NB4 (cell line): ENCODE measurements around the gene NDUFAF7.
A peak's percentile ranks its signal among the peaks of the same experiment; 100 is the strongest.

Experiments used
- DNase-seq: peaks from one replicate; pipeline ENCODE4 v3.0.0; 2010; ENCODE audit warnings: low read depth
- H3K4me3 ChIP-seq: one replicate; pipeline ENCODE4 v1.5.1; 2011; ENCODE audit warnings: mild to moderate bottlenecking, low read depth, low read length, moderate library complexity
- CTCF ChIP-seq: IDR thresholded peaks from one replicate; pipeline ENCODE4 v1.5.1; 2012; ENCODE audit warnings: low read depth, low read length
- MAX ChIP-seq: IDR thresholded peaks from 2 replicates; pipeline ENCODE4 v1.6.1; 2011; ENCODE audit warnings: low read depth, low read length
- MYC ChIP-seq: IDR thresholded peaks from 2 replicates; pipeline ENCODE4 v1.6.1; 2011; ENCODE audit warnings: low read depth, low read length
- POLR2A ChIP-seq: IDR thresholded peaks from 2 replicates; pipeline ENCODE4 v1.6.1; 2011; ENCODE audit warnings: mild to moderate bottlenecking; ENCODE audit not compliant: insufficient read length; ENCODE audit errors: extremely low read depth

Gene NDUFAF7

GRCh38 chr2:37268111-37268510, 36.7 kb downstream of the NDUFAF7 start:
- no peak for DNase-seq
- TF ChIP-seq MAX (no peak), CTCF (no peak), MYC (no peak), POLR2A (no peak)
- no peak overlapping the region for H3K4me3 ChIP-seq

DNA sequence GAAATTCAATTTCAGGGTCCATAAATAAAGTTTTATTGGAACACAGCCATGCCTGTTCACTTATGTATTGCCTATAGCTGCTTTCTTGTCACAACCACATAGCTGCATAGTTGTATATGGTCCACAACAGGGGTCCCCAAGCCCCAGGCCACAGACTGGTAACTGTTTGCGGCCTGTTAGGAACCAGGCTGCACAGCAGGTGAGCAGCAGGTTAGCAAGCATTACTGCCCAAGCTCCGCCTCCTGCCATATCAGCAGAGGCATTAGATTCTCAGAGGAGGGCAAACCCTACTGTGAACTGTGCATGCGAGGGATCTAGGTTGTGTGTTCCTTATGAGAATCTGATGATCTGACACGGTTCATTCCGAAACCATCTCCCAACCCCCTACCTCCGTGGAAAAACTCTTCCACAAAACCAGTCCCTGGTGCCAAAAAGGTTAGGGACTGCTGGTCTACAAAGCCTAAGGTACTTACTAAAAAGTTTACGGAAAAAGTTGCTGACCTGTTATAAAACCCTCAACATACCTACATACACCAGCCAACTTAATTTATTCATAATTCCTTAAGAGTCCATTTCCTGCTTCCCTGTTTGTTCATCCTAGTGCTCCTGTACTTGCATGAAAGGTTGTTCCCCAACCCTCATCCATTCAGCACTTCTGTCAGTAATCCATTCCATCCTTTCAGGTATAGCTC, 40.1 kb downstream of the NDUFAF7 start:
- TF ChIP-seq MAX (no peak), MYC (no peak), POLR2A (no peak), CTCF (no peak)
- no peak for DNase-seq
- H3K4me3 ChIP-seq = no peak overlapping the region

DNA sequence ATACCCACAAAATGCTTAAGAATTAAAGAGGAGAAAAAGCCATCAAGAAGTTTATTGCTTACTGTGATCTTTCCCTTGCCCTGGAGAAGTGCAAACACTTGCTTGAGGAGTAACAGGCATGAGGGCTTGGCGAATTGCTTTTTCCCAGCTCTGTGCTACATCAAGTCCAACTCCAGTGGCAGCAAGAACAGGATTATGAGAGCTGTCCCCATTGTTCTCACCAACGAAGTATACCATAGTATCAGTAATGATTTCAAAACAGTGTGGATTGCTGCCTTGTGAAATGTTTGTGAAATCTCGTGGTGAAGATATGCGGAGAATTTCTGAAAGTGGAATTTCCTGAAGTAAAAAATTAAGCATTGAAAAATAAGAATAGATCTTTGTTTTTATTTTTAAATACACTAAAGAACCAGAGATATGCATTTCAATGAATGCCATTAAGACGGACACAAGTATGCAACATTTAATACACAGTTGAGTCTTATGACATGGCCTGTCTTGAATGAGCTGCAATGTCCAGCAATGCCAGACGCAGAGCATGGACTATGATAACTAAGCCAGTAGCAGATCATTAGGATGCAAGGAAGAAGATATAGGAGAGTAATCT, 43.0 kb downstream of the NDUFAF7 start:
- TF ChIP-seq MYC (no peak), POLR2A (no peak), CTCF (no peak), MAX (no peak)
- no peak overlapping the region for H3K4me3 ChIP-seq
- peak; percentile 57 for DNase-seq

GRCh38 chr2:37276291-37276690, 44.8 kb downstream of the NDUFAF7 start:
- no peak for DNase-seq
- H3K4me3 ChIP-seq = no peak overlapping the region
- TF ChIP-seq POLR2A (no peak), MYC (no peak), CTCF (no peak), MAX (no peak)

GRCh38 chr2:37281916-37282315, 50.5 kb downstream of the NDUFAF7 start:
- TF ChIP-seq MYC (no peak), CTCF (no peak), MAX (no peak)
- H3K4me3 ChIP-seq = no peak overlapping the region
- DNase-seq = no peak

- TF ChIP-seq MAX (no peak), MYC (no peak), POLR2A (no peak), CTCF (no peak)
- no peak for DNase-seq
- no peak overlapping the region for H3K4me3 ChIP-seq
These were observed 51.3 kb downstream of the NDUFAF7 start for GRCh38 chr2:37282746-37283145.
